ENCODE measurements around the gene DHRS1.

DNA sequence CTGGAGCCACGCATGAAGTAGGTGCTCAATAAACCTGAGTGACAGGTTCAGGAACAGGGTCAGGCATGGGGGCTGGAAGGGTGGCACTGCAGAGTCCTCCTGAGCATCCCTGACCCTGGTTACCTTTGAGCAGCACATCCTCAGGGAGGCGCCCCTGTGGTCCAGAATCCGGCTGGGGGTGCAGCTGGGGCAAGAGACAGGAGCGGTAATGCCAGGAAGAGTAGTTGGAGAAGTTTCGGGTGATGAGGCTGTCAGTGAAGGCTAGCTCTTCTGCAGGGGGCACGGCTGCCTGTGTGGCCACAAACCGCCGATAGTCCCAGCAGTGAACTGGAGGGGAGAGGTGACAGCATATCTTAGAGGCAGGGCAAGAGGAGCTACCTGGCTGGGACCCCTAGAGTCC, 30.2 kb downstream of the DHRS1 start:
- TF ChIP-seq JUNB (IDR thresholded peaks at IDR 0.05; ENCODE audit: unreplicated experiment) (no peak), EZH2 (IDR thresholded peaks at IDR 0.05; ENCODE audit: low read depth, unreplicated experiment) (no peak)
- TF ChIP-seq, protein P1, sequence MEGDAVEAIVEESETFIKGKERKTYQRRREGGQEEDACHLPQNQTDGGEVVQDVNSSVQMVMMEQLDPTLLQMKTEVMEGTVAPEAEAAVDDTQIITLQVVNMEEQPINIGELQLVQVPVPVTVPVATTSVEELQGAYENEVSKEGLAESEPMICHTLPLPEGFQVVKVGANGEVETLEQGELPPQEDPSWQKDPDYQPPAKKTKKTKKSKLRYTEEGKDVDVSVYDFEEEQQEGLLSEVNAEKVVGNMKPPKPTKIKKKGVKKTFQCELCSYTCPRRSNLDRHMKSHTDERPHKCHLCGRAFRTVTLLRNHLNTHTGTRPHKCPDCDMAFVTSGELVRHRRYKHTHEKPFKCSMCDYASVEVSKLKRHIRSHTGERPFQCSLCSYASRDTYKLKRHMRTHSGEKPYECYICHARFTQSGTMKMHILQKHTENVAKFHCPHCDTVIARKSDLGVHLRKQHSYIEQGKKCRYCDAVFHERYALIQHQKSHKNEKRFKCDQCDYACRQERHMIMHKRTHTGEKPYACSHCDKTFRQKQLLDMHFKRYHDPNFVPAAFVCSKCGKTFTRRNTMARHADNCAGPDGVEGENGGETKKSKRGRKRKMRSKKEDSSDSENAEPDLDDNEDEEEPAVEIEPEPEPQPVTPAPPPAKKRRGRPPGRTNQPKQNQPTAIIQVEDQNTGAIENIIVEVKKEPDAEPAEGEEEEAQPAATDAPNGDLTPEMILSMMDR (conservative IDR thresholded peaks at IDR 0.05; ENCODE audit: low read depth in 2 of 2): no peak
- TF ChIP-seq, protein P2, sequence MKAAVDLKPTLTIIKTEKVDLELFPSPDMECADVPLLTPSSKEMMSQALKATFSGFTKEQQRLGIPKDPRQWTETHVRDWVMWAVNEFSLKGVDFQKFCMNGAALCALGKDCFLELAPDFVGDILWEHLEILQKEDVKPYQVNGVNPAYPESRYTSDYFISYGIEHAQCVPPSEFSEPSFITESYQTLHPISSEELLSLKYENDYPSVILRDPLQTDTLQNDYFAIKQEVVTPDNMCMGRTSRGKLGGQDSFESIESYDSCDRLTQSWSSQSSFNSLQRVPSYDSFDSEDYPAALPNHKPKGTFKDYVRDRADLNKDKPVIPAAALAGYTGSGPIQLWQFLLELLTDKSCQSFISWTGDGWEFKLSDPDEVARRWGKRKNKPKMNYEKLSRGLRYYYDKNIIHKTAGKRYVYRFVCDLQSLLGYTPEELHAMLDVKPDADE (IDR thresholded peaks at IDR 0.05): no peak

All from GM23338 (cell line).